ENCODE measurements around the gene DISP2. TPM values are rescaled to one million over a fixed set of nuclear protein-coding genes. Genes with fewer than 3 reads are reported as not detected.

The DISP2 gene
- total and polyA plus RNA-seq, 2 of the 8 experiments (the other 6 are each of a cell fraction or from before 2014, with no cell fraction given): 0.45 to 1.2 TPM

- 92% methylated on average over 5 of the region's 5 CpGs; no CpG with 5 or more reads in 1 of the 2 experiments for WGBS, 2 experiments (ENCODE audit: extremely low coverage in 1 of 2, insufficient coverage in 1 of 2, insufficient read length in 1 of 2, insufficient replicate concordance in 2 of 2, low coverage in 1 of 2, low lambda C conversion rate in 2 of 2, missing lambda C conversion rate in 1 of 2)
- H3K4ac ChIP-seq (replicated peaks; ENCODE audit: insufficient read length, low read depth, low read length): no peak overlapping the region
- no peak overlapping the region for H2BK15ac ChIP-seq (ENCODE audit: low read length)
- TF ChIP-seq PHF8 (conservative IDR thresholded peaks at IDR 0.05; ENCODE audit: low read depth, low read length) (no peak), KDM4A (IDR thresholded peaks at IDR 0.05; ENCODE audit: low read depth, low read length, severe bottlenecking) (no peak), BACH1 (IDR thresholded peaks at IDR 0.05; ENCODE audit: low read length) (no peak), CEBPB (IDR thresholded peaks at IDR 0.05; ENCODE audit: low read depth, low read length) (no peak), CREB1 (IDR thresholded peaks at IDR 0.05) (no peak), SP1 (IDR thresholded peaks at IDR 0.05; ENCODE audit: low read depth, low read length) (no peak), TBP (IDR thresholded peaks at IDR 0.05; ENCODE audit: low read depth, low read length) (no peak), JUN (IDR thresholded peaks at IDR 0.05; ENCODE audit: low read depth, low read length) (no peak), FOSL1 (IDR thresholded peaks at IDR 0.05; ENCODE audit: insufficient read depth, low read depth, low read length) (no peak), SIRT6 (IDR thresholded peaks at IDR 0.05; ENCODE audit: low read length) (no peak), BCL11A (IDR thresholded peaks at IDR 0.05; ENCODE audit: low read depth in 2 of 2, low read length in 2 of 2) (no peak), CBX5 (IDR thresholded peaks at IDR 0.05; ENCODE audit: low read depth, low read length) (no peak), SRF (IDR thresholded peaks at IDR 0.05; ENCODE audit: low read depth, low read length) (no peak), NANOG (IDR thresholded peaks at IDR 0.05; ENCODE audit: insufficient read depth, low read depth, low read length, poor library complexity, severe bottlenecking) (no peak), MAFK (IDR thresholded peaks at IDR 0.05; ENCODE audit: low read depth, low read length) (no peak), SP2 (IDR thresholded peaks at IDR 0.05; ENCODE audit: low read length) (no peak)
Measured at GRCh38 chr15:40425681-40426080, 67.7 kb downstream of the DISP2 start.

More at GRCh38 chr15:40425681-40426080, 67.7 kb downstream of the DISP2 start:
- Histone ChIP-seq H3K14ac (ENCODE audit: insufficient read length) (no peak overlapping the region), H3K79me2 (ENCODE audit: control insufficient read depth in 1 of 2, insufficient read depth in 2 of 2, low read length in 2 of 2) (no peaks in the 10 kb centered on the region), H3K56ac (replicated peaks; ENCODE audit: insufficient read length, low read depth, low read length) (no peak overlapping the region), H3K4me3 (ENCODE audit: extremely low read depth in 1 of 4, insufficient read depth in 2 of 4, low read depth in 3 of 4, low read length in 4 of 4) (no peak overlapping the region), H3K4me2 (ENCODE audit: insufficient read depth in 1 of 2, low read depth in 2 of 2, low read length in 2 of 2) (no peak overlapping the region), H2AFZ (ENCODE audit: low read length) (no peak overlapping the region), H3K79me1 (ENCODE audit: low read depth, low read length) (no peaks in the 10 kb centered on the region), H4K91ac (replicated peaks; ENCODE audit: insufficient read length, low read length) (no peak overlapping the region), H3K9me3 (ENCODE audit: insufficient read depth in 2 of 2, low read depth in 1 of 2, low read length in 1 of 2) (no peaks in the 10 kb centered on the region), H4K8ac (ENCODE audit: extremely low read depth, insufficient read depth, low read length) (no peak overlapping the region), H2BK12ac (ENCODE audit: low read depth, low read length) (no peak overlapping the region), H3K23me2 (ENCODE audit: low read depth, low read length) (no peaks in the 10 kb centered on the region), H3K18ac (ENCODE audit: extremely low read depth, low read length) (no peak overlapping the region), H3K36me3 (ENCODE audit: control insufficient read depth in 2 of 4, insufficient read depth in 4 of 4, low read length in 3 of 4) (no peaks in the 10 kb centered on the region), H2BK120ac (replicated peaks; ENCODE audit: low read depth, low read length) (no peak overlapping the region), H4K5ac (ENCODE audit: insufficient read length, low read depth, low read length) (no peak overlapping the region), H2BK5ac (ENCODE audit: low read depth, low read length) (no peak overlapping the region), H3K4me1 (replicated peaks in 1 of 4; ENCODE audit: control insufficient read depth in 3 of 4, insufficient read depth in 4 of 4, low read length in 3 of 4) (peaks cover 4 to 18% (median 9%) of the 10 kb centered on the region in 4 experiments), H4K20me1 (replicated peaks in 1 of 2; ENCODE audit: control insufficient read depth in 1 of 2, insufficient read depth in 2 of 2, low read length in 2 of 2) (peaks cover 0 to 4% of the 10 kb centered on the region in 2 experiments), H3K27me3 (replicated peaks in 1 of 4; ENCODE audit: control insufficient read depth in 3 of 4, extremely low read depth in 1 of 4, insufficient read depth in 3 of 4, low read length in 3 of 4) (peaks cover 0 to 2% (median 0%) of the 10 kb centered on the region in 4 experiments; a peak in 1 of 7 replicates), H3K27ac (ENCODE audit: low read depth, low read length) (no peak overlapping the region), H3K23ac (ENCODE audit: insufficient read length) (no peak overlapping the region), H3K9ac (replicated peaks in 1 of 4; ENCODE audit: extremely low read depth in 1 of 4, low read depth in 3 of 4, low read length in 3 of 4) (no peak overlapping the region), H2BK20ac (ENCODE audit: low read length) (no peak overlapping the region), H2AK5ac (ENCODE audit: low read depth, low read length) (no peak overlapping the region)
- FAIRE-seq (no peak), DNase-seq (ENCODE audit: low read depth in 1 of 2, low spot score in 2 of 2) (no peak)
- POLR2A ChIA-PET (ENCODE audit: partially characterized antibody): interaction anchor here (0.7 to 2.8 kb wide), 5 partner anchors 10 to 57 kb away, joined by 3 to 10 read pairs (median 4); partner anchors contain the start of gene KNSTRN
- CTCF ChIA-PET (ENCODE audit: partially characterized antibody): interaction anchor here (0.6 to 16.2 kb wide), 8 partner anchors 9 to 208 kb away, joined by 3 to 184 read pairs (median 3); partner anchors contain the start of genes CCDC9B and PHGR1

Measured in H1 (cell line).